Measurements from ENCODE around the gene SF3B6.

Gene SF3B6

GRCh38 chr2:24021122-24021998 is 54.8 kb downstream of the SF3B6 start:
- in situ Hi-C loops (cut with MboI; ENCODE audit: low sequenced_read_pairs) = no loop called here

- in situ Hi-C loops (cut with MboI; ENCODE audit: low sequenced_read_pairs) = no loop called here
These were observed 55.9 kb downstream of the SF3B6 start for GRCh38 chr2:24020244-24020643.

GRCh38 chr2:24019729-24020128 is 56.4 kb downstream of the SF3B6 start:
- in situ Hi-C loops (cut with MboI; ENCODE audit: low sequenced_read_pairs) = no loop called here

GRCh38 chr2:24018241-24018640 is 57.9 kb downstream of the SF3B6 start:
- in situ Hi-C loops (cut with MboI; ENCODE audit: low sequenced_read_pairs) = no loop called here

- in situ Hi-C loops (cut with MboI; ENCODE audit: low sequenced_read_pairs) = no loop called here
These were observed 58.4 kb downstream of the SF3B6 start for GRCh38 chr2:24017711-24018110.
